ENCODE data around the gene NHERF1. TPM values are rescaled to one million over a fixed set of nuclear protein-coding genes. Genes with fewer than 3 reads are reported as not detected.

Gene NHERF1
- total and polyA plus RNA-seq, 4 donors = 18.3 to 58.2 (median 28.1) TPM

GRCh38 chr17:74795327-74796020 lies 47.0 kb downstream of the NHERF1 start:
- ATAC-seq (ENCODE audit: insufficient read depth, low FRiP score) (no peak), DNase-seq (no peak)
- H3K27ac ChIP-seq (ENCODE audit: low read depth in 1 of 2, low read length in 1 of 2) = no peak overlapping the region
- no peaks in the 10 kb centered on the region for H3K9me3 ChIP-seq (ENCODE audit: control insufficient read depth in 4 of 4, insufficient read depth in 3 of 4, low read length in 3 of 4)
- 94 to 96% methylated on average over 18 of the region's 18 CpGs for WGBS, 2 donors
- peaks cover 4 to 62% (median 6%) of the 10 kb centered on the region in 4 donors for H3K36me3 ChIP-seq (ENCODE audit: control insufficient read depth in 4 of 4, insufficient read depth in 4 of 4, low read length in 4 of 4)
- H3K27me3 ChIP-seq (ENCODE audit: control insufficient read depth in 3 of 3, insufficient read depth in 3 of 3, low read length in 2 of 3) = no peaks in the 10 kb centered on the region
- no peak overlapping the region for H3K4me3 ChIP-seq
- TF ChIP-seq, protein P1, sequence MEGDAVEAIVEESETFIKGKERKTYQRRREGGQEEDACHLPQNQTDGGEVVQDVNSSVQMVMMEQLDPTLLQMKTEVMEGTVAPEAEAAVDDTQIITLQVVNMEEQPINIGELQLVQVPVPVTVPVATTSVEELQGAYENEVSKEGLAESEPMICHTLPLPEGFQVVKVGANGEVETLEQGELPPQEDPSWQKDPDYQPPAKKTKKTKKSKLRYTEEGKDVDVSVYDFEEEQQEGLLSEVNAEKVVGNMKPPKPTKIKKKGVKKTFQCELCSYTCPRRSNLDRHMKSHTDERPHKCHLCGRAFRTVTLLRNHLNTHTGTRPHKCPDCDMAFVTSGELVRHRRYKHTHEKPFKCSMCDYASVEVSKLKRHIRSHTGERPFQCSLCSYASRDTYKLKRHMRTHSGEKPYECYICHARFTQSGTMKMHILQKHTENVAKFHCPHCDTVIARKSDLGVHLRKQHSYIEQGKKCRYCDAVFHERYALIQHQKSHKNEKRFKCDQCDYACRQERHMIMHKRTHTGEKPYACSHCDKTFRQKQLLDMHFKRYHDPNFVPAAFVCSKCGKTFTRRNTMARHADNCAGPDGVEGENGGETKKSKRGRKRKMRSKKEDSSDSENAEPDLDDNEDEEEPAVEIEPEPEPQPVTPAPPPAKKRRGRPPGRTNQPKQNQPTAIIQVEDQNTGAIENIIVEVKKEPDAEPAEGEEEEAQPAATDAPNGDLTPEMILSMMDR (IDR thresholded peaks at IDR 0.05; ENCODE audit: control extremely low read depth, extremely low read depth) = no peak
- H3K4me1 ChIP-seq (ENCODE audit: control insufficient read depth in 5 of 5, insufficient read depth in 5 of 5, low read length in 5 of 5) = no peaks in the 10 kb centered on the region
- H3K9ac ChIP-seq (ENCODE audit: insufficient read depth in 1 of 2, low read length in 2 of 2) = no peak overlapping the region

DNA sequence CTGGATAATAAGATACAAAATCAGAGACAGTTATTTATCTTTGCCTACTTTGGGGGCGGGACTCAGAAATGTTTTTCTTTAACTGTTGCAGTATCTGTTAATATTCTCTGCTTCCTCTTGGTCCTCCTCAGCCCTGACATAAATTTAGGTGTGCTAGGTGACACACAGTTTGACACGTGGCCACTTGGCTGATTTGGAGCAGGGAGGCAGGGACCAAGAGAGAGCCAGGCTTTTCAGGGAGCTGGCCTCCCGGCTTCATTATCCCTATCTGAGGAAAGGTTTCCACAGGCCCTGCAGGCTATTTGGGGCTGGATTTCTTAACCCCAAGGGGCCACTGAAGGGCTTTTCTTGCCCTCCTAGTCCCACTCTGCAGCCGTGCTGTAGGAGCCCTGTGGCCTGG lies 47.8 kb downstream of the NHERF1 start:
- ATAC-seq (ENCODE audit: insufficient read depth, low FRiP score) = no peak
- Histone ChIP-seq H3K4me1 (ENCODE audit: control insufficient read depth in 5 of 5, insufficient read depth in 5 of 5, low read length in 5 of 5) (no peaks in the 10 kb centered on the region), H3K4me3 (no peak overlapping the region), H3K27me3 (ENCODE audit: control insufficient read depth in 3 of 3, insufficient read depth in 3 of 3, low read length in 2 of 3) (no peaks in the 10 kb centered on the region), H3K27ac (ENCODE audit: low read depth in 1 of 2, low read length in 1 of 2) (no peak overlapping the region), H3K9me3 (ENCODE audit: control insufficient read depth in 4 of 4, insufficient read depth in 3 of 4, low read length in 3 of 4) (no peaks in the 10 kb centered on the region), H3K9ac (ENCODE audit: insufficient read depth in 1 of 2, low read length in 2 of 2) (no peak overlapping the region), H3K36me3 (ENCODE audit: control insufficient read depth in 4 of 4, insufficient read depth in 4 of 4, low read length in 4 of 4) (peaks cover 4 to 63% (median 6%) of the 10 kb centered on the region in 4 donors)
- 94% methylated on average over 4 of the region's 4 CpGs for WGBS, 2 donors
- no peak for DNase-seq
- TF ChIP-seq, protein P1 (IDR thresholded peaks at IDR 0.05; ENCODE audit: control extremely low read depth, extremely low read depth) = no peak

GRCh38 chr17:74796866-74797265 lies 48.4 kb downstream of the NHERF1 start:
- H3K36me3 ChIP-seq (ENCODE audit: control insufficient read depth in 4 of 4, insufficient read depth in 4 of 4, low read length in 4 of 4) = peaks cover 4 to 64% (median 8%) of the 10 kb centered on the region in 4 donors
- H3K4me1 ChIP-seq (ENCODE audit: control insufficient read depth in 5 of 5, insufficient read depth in 5 of 5, low read length in 5 of 5) = no peaks in the 10 kb centered on the region
- TF ChIP-seq, protein P1 (IDR thresholded peaks at IDR 0.05; ENCODE audit: control extremely low read depth, extremely low read depth) = no peak
- no peaks in the 10 kb centered on the region for H3K27me3 ChIP-seq (ENCODE audit: control insufficient read depth in 3 of 3, insufficient read depth in 3 of 3, low read length in 2 of 3)
- no peak for DNase-seq
- no peaks in the 10 kb centered on the region for H3K9me3 ChIP-seq (ENCODE audit: control insufficient read depth in 4 of 4, insufficient read depth in 3 of 4, low read length in 3 of 4)
- WGBS, 2 donors = 95 to 97% methylated on average over 6 of the region's 6 CpGs
- H3K27ac ChIP-seq (ENCODE audit: low read depth in 1 of 2, low read length in 1 of 2) = no peak overlapping the region
- H3K4me3 ChIP-seq = no peak overlapping the region
- H3K9ac ChIP-seq (ENCODE audit: insufficient read depth in 1 of 2, low read length in 2 of 2) = no peak overlapping the region
- ATAC-seq (ENCODE audit: insufficient read depth, low FRiP score) = no peak

DNA sequence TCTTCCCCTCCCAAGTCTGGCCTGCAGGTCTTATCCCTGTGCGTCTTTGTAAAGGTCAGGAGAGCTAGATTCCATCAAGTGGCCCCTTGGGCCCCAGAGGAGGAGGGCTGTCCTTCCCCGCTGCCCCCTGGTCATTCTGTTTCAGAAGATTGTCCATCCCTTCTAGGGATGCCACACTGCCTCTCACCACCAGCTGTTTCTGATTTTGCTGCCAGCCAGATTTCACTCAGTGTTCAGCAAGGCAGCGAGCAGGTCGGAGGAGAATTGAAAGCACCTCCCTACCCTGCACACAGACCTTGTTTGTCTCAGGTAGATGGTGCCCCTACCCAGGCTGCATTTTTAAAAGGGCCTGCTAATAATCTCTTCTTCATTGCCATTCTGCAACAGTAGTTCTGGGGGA lies 49.4 kb downstream of the NHERF1 start:
- 93 to 97% methylated on average over 4 of the region's 4 CpGs for WGBS, 2 donors
- Histone ChIP-seq H3K27me3 (ENCODE audit: control insufficient read depth in 3 of 3, insufficient read depth in 3 of 3, low read length in 2 of 3) (no peaks in the 10 kb centered on the region), H3K9ac (ENCODE audit: insufficient read depth in 1 of 2, low read length in 2 of 2) (no peak overlapping the region), H3K36me3 (ENCODE audit: control insufficient read depth in 4 of 4, insufficient read depth in 4 of 4, low read length in 4 of 4) (peaks cover 3 to 62% (median 8%) of the 10 kb centered on the region in 4 donors), H3K9me3 (ENCODE audit: control insufficient read depth in 4 of 4, insufficient read depth in 3 of 4, low read length in 3 of 4) (no peaks in the 10 kb centered on the region), H3K4me3 (no peak overlapping the region), H3K27ac (ENCODE audit: low read depth in 1 of 2, low read length in 1 of 2) (no peak overlapping the region), H3K4me1 (ENCODE audit: control insufficient read depth in 5 of 5, insufficient read depth in 5 of 5, low read length in 5 of 5) (no peaks in the 10 kb centered on the region)
- TF ChIP-seq, protein P1 (IDR thresholded peaks at IDR 0.05; ENCODE audit: control extremely low read depth, extremely low read depth) = no peak
- ATAC-seq (ENCODE audit: insufficient read depth, low FRiP score) (no peak), DNase-seq (no peak)

Measured in lung (tissue), 12 donors.